Mesenchymal stem cell (in vitro differentiated cells and primary cell): Measurements from ENCODE around the gene MRPL4.

ENCODE experiments used
- DNase-seq: peaks from one replicate; pipeline ENCODE4 v3.0.0-alpha.2; 2013
- H2AFZ ChIP-seq: one replicate; pipeline ENCODE4 v1.6.1; 2013; ENCODE audit warnings: low read depth, mild to moderate bottlenecking, control low read depth, inconsistent platforms, low read length, moderate library complexity
- H2AK5ac ChIP-seq: 2 replicates; pipeline ENCODE4 v1.6.1; 2013; ENCODE audit warnings: low read length, moderate library complexity, mild to moderate bottlenecking, inconsistent platforms; ENCODE audit not compliant: severe bottlenecking
- H2BK120ac ChIP-seq: one replicate; pipeline ENCODE4 v1.6.1; 2013; ENCODE audit warnings: low read depth, mild to moderate bottlenecking, inconsistent platforms, low read length, moderate library complexity
- H2BK12ac ChIP-seq, 2 experiments: one replicate each; pipeline ENCODE4 v1.6.1; 2013; ENCODE audit warnings: inconsistent platforms in 2 of 2, low read length in 2 of 2, mild to moderate bottlenecking in 2 of 2, moderate library complexity in 2 of 2, control low read depth in 1 of 2
- H2BK15ac ChIP-seq: one replicate; pipeline ENCODE4 v1.6.1; 2013; ENCODE audit warnings: mild to moderate bottlenecking, low read depth, inconsistent platforms; ENCODE audit not compliant: poor library complexity, severe bottlenecking
- H2BK5ac ChIP-seq: 2 replicates; pipeline ENCODE4 v1.6.1; 2013; ENCODE audit warnings: low read depth, mild to moderate bottlenecking, low read length, control low read depth, inconsistent platforms; ENCODE audit not compliant: poor library complexity, severe bottlenecking
- H3K14ac ChIP-seq, 2 experiments: one replicate each; pipeline ENCODE4 v1.6.1; 2013; ENCODE audit warnings: inconsistent platforms in 2 of 2, low read length in 2 of 2, control low read depth in 1 of 2, mild to moderate bottlenecking in 1 of 2, moderate library complexity in 1 of 2
- H3K18ac ChIP-seq, 2 experiments: one replicate each; pipeline ENCODE4 v1.6.1; 2013; ENCODE audit warnings: inconsistent platforms in 2 of 2, low read length in 2 of 2, control low read depth in 1 of 2, low read depth in 1 of 2, mild to moderate bottlenecking in 1 of 2
- H3K23ac ChIP-seq, 2 experiments: one replicate each; pipeline ENCODE4 v1.6.1; 2013; ENCODE audit warnings: inconsistent platforms in 2 of 2, low read length in 2 of 2, mild to moderate bottlenecking in 2 of 2, moderate library complexity in 2 of 2, control low read depth in 1 of 2
- H3K27ac ChIP-seq: 2 replicates; pipeline ENCODE4 v1.5.1; 2013; ENCODE audit warnings: mild to moderate bottlenecking, moderate library complexity, low read length, control low read depth, inconsistent platforms; ENCODE audit not compliant: poor library complexity, severe bottlenecking
- H3K27me3 ChIP-seq, 2 experiments: 2 replicates each; pipeline versions ENCODE4 v1.6.1 to v1.7.0; 2013; ENCODE audit warnings: low read length in 2 of 2, mild to moderate bottlenecking in 2 of 2, moderate library complexity in 2 of 2, control low read depth in 1 of 2, inconsistent platforms in 1 of 2; ENCODE audit not compliant: control insufficient read depth in 1 of 2, insufficient read depth in 1 of 2
- H3K36me3 ChIP-seq, 2 experiments: 2 replicates each; pipeline versions ENCODE4 v1.6.1 to v1.7.0; 2013; ENCODE audit warnings: low read length in 2 of 2, control low read depth in 1 of 2, inconsistent platforms in 1 of 2, low read depth in 1 of 2, mild to moderate bottlenecking in 1 of 2; ENCODE audit not compliant: insufficient read depth in 2 of 2, control insufficient read depth in 1 of 2
- H3K4ac ChIP-seq, 2 experiments: one replicate each; pipeline ENCODE4 v1.6.1; 2013; ENCODE audit warnings: inconsistent platforms in 2 of 2, low read length in 2 of 2, mild to moderate bottlenecking in 2 of 2, moderate library complexity in 2 of 2, control low read depth in 1 of 2, low read depth in 1 of 2
- H3K4me1 ChIP-seq: 2 replicates; pipeline ENCODE4 v1.6.1; 2013; ENCODE audit warnings: low read depth, low read length, control low read depth; ENCODE audit not compliant: control insufficient read depth, insufficient read depth
- H3K4me2 ChIP-seq: 2 replicates; pipeline ENCODE4 v1.6.1; 2013; ENCODE audit warnings: low read length, mild to moderate bottlenecking, inconsistent platforms; ENCODE audit not compliant: poor library complexity, severe bottlenecking
- H3K4me3 ChIP-seq, 2 experiments: 2 replicates each; pipeline versions ENCODE4 v1.5.1 to v1.7.0; 2013; ENCODE audit warnings: low read length in 2 of 2, mild to moderate bottlenecking in 2 of 2, control low read depth in 1 of 2, low read depth in 1 of 2; ENCODE audit not compliant: insufficient read depth in 1 of 2
- H3K79me1 ChIP-seq: replicated peaks from 2 replicates; pipeline ENCODE4 v1.6.1; 2013; ENCODE audit warnings: mild to moderate bottlenecking, control low read depth, low read length, inconsistent platforms; ENCODE audit not compliant: poor library complexity, severe bottlenecking
- H3K9ac ChIP-seq: 2 replicates; pipeline ENCODE4 v1.7.0; 2013; ENCODE audit warnings: mild to moderate bottlenecking, low read length, moderate library complexity
- H3K9me3 ChIP-seq: 2 replicates; pipeline ENCODE4 v1.7.0; 2013; ENCODE audit warnings: mild to moderate bottlenecking, low read length; ENCODE audit not compliant: control insufficient read depth
- H4K8ac ChIP-seq: one replicate; pipeline ENCODE4 v1.6.1; 2013; ENCODE audit warnings: inconsistent platforms, mild to moderate bottlenecking, low read length, moderate library complexity
- H4K91ac ChIP-seq: one replicate; pipeline ENCODE4 v1.6.1; 2013; ENCODE audit warnings: mild to moderate bottlenecking, low read length, inconsistent platforms
- WGBS: methylation state at CpG from one replicate; pipeline ENCODE4 v1.1.7; 2013; ENCODE audit warnings: mixed read lengths; 5-methylcytosine and 5-hydroxymethylcytosine counted together

MRPL4 gene

DNA sequence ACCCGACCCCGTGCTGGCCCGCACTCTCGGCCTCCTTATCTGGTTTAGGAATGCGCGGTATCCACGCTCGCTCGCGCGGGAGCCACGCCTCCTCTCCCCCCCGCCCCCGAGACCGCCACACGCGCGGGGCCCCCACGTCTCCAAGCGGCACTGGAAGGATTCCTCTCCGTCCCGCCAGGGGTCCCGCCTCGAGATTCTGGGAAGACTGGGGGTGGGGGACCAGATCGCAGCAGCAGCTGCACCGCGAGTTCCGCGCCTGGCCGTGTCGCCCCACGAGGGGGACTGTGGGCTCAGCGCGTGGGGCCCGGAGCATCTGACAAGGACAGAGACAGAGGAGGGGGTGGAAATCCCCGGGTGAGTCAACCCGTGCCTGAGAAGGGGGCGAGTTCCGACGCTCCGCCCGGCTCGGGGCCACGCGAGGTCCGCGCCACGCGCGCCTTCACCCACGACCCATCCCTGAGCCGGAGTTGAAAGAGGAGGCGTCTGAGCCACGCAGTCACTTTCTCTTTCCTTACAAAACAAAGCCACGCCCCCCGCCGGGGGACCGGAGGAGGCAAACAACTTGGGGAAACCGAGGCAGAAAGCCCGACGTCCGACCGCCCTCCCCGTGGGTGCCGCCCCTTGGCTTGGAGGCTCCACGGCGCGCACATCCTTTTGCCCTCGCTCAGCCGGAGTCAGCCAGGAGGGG lies 21.7 kb upstream of the MRPL4 start:
- Histone ChIP-seq H3K14ac (peak overlapping the region in 1 of 2 experiments; percentile 97), H3K27ac (no peak overlapping the region), H4K8ac (peak overlapping the region; percentile 52), H2AFZ (peak overlapping the region; percentile 93), H3K27me3 (no peaks in the 10 kb centered on the region), H3K9me3 (no peaks in the 10 kb centered on the region), H3K9ac (peak overlapping the region; percentile 94), H3K4me1 (peaks cover 13% of the 10 kb centered on the region), H3K79me1 (peaks cover 12% of the 10 kb centered on the region), H2BK15ac (peak overlapping the region; percentile 96), H3K18ac (peak overlapping the region; percentile 93 to 99), H3K4me2 (peak overlapping the region; percentile 86), H2BK12ac (peak overlapping the region; percentile 62 to 73), H3K4ac (peak overlapping the region; percentile 71 to 84), H3K23ac (peak overlapping the region in 1 of 2 experiments; percentile 66), H3K4me3 (peak overlapping the region; percentile 85 to 93), H3K36me3 (no peaks in the 10 kb centered on the region), H4K91ac (peak overlapping the region; percentile 81), H2BK5ac (no peak overlapping the region), H2AK5ac (no peak overlapping the region), H2BK120ac (peak overlapping the region; percentile 87)
- peak; percentile 56 for DNase-seq
- 2% methylated on average over 45 of the region's 70 CpGs for WGBS

DNA sequence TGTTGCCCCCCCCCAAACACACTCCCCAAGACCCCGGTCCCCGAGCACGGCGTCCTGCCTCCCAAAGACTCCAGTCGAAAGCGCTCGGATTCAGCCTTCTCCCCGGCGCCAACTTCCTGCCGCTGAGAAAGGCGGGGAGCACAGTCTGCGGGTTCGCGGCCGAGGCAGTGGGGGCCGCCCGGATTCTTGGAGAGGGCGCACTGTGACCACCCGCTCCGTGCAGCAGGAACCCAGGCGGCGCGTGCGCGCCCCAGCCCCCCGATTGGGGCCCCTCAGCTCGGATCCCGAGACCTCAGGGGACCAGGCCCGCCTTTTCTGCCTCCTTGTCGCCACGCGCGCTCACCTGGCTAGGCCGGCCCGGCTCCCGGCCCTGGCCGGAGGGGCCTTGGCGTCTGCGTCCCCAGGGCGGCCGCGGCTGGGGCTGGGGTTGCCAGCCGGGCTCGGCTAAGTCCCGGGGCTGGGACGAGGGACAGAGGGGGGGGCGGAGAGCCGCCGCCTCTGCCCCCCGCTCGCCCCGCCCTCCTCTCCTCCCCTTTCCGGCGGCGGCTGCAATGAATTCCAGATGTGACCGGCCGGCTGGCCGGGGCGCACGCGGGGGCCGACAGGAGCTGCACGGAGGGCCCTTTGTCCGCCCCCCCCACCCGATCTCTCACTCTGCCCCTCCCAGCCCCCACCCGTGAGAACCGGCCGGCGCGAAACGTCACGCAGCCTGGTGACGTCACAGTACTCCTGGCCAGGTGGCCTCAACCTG lies 21.0 kb upstream of the MRPL4 start, which contains the start of gene S1PR2:
Gene S1PR2 (minus strand): TSS at position 471 of the 751 bp plus-strand sequence. CDS start 6,426 bp downstream, outside the sequence.
- peak within 1 kb of the TSS; percentile 67 for H4K8ac ChIP-seq
- no peak within 1 kb of the TSS for H2BK5ac ChIP-seq
- H3K18ac ChIP-seq, result peak within 1 kb of the TSS; percentile 93 to 99
- peak within 1 kb of the TSS; percentile 94 for H3K9ac ChIP-seq
- peak within 1 kb of the TSS; percentile 71 to 84 for H3K4ac ChIP-seq
- peak within 1 kb of the TSS; percentile 91 for H4K91ac ChIP-seq
- peak within 1 kb of the TSS; percentile 96 for H2BK15ac ChIP-seq
- H2BK12ac ChIP-seq, result peak within 1 kb of the TSS; percentile 62 to 90
- peaks cover 13% of the 10 kb centered on the region for H3K4me1 ChIP-seq
- H2AK5ac ChIP-seq, result no peak within 1 kb of the TSS
- peak within 1 kb of the TSS; percentile 93 for H2AFZ ChIP-seq
- H3K9me3 ChIP-seq, result no peaks in the 10 kb centered on the region
- no peak within 1 kb of the TSS for H3K27ac ChIP-seq
- peaks cover 12% of the 10 kb centered on the region for H3K79me1 ChIP-seq
- peak; percentile 80 for DNase-seq
- no peaks in the 10 kb centered on the region for H3K27me3 ChIP-seq
- H3K23ac ChIP-seq, result peak within 1 kb of the TSS; percentile 53 to 66
- WGBS, result under 1% methylated on average over 52 of the region's 73 CpGs
- H3K14ac ChIP-seq, result peak within 1 kb of the TSS; percentile 26 to 97
- peak within 1 kb of the TSS; percentile 86 for H3K4me2 ChIP-seq
- H3K4me3 ChIP-seq, result peak within 1 kb of the TSS; percentile 85 to 93
- peak within 1 kb of the TSS; percentile 97 for H2BK120ac ChIP-seq
- H3K36me3 ChIP-seq, result no peaks in the 10 kb centered on the region

DNA sequence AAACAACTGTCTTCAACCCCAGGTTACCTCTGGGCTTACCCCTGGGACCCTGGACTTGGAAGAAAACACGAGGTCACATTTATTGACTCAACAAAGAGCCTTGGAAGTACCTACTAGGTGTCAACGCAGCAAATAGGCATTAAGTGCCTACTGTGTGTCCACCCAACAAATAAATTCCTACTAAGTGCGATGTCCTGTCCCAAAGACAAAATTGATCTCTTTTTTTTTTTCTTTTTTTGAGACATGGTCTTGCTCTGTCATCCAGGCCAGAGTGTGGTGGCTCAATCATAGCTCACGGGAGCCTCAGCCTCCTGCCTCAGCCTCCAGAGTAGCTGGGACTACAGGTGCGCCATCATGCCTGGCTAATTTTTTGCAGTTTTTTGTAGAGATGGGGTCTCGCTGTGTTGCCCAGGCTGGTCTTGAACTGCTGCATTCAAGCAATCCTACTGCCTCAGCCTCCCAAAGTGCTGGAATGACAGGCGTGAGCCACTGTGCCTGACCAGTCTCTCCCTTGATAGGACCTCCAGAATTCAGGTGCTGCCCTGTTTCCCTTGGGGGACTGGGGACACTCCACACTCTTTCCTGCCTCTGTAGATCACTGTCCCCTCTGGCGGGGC lies 20.3 kb upstream of the MRPL4 start:
- H4K8ac ChIP-seq, result peak overlapping the region; percentile 67
- no peak overlapping the region for H2AK5ac ChIP-seq
- H3K79me1 ChIP-seq, result peaks cover 12% of the 10 kb centered on the region
- H3K4me1 ChIP-seq, result peaks cover 17% of the 10 kb centered on the region
- H3K27me3 ChIP-seq, result no peaks in the 10 kb centered on the region
- peak overlapping the region; percentile 51 to 85 for H3K4me3 ChIP-seq
- no peak for DNase-seq
- H2BK12ac ChIP-seq, result peak overlapping the region; percentile 28 to 88
- WGBS, result 78% methylated on average over 8 of the region's 8 CpGs
- no peaks in the 10 kb centered on the region for H3K9me3 ChIP-seq
- no peak overlapping the region for H3K23ac ChIP-seq
- H2AFZ ChIP-seq, result no peak overlapping the region
- H2BK5ac ChIP-seq, result no peak overlapping the region
- H2BK15ac ChIP-seq, result peak overlapping the region; percentile 79
- H4K91ac ChIP-seq, result peak overlapping the region; percentile 78
- peak overlapping the region; percentile 86 for H3K4me2 ChIP-seq
- H3K27ac ChIP-seq, result no peak overlapping the region
- H3K4ac ChIP-seq, result no peak overlapping the region
- no peak overlapping the region for H3K14ac ChIP-seq
- no peak overlapping the region for H2BK120ac ChIP-seq
- peak overlapping the region; percentile 48 to 79 for H3K18ac ChIP-seq
- H3K36me3 ChIP-seq, result no peaks in the 10 kb centered on the region
- peak overlapping the region; percentile 70 for H3K9ac ChIP-seq

DNA sequence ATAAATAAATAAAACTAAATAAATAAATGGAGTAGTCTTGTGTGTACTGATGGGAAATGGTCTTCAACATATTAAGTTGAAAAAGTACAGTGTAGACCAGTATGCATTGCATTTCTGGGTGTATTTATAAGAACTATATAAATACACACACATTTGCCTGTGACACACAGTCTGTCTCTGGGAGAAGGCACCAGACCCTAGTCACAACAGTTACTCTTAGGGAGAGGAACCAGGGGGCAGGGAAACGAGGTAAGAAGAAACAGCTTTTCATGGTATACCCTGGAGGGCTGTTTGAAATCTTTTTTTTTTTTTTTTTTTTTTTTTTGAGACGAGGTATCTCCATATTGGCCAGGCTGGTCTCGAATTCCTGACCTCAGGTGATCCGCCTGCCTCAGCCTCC lies 18.1 kb upstream of the MRPL4 start:
- no peak overlapping the region for H3K27ac ChIP-seq

More for the DNA sequence above, 18.1 kb upstream of the MRPL4 start:
- DNase-seq, result no peak
- no peak overlapping the region for H2AFZ ChIP-seq
- H3K9me3 ChIP-seq, result no peaks in the 10 kb centered on the region
- H2BK120ac ChIP-seq, result no peak overlapping the region
- no peak overlapping the region for H4K91ac ChIP-seq
- peaks cover 17% of the 10 kb centered on the region for H3K4me1 ChIP-seq
- H2BK5ac ChIP-seq, result no peak overlapping the region
- WGBS, result 78% methylated on average over 3 of the region's 4 CpGs
- no peak overlapping the region for H2BK12ac ChIP-seq
- H3K4ac ChIP-seq, result no peak overlapping the region
- no peak overlapping the region for H3K4me2 ChIP-seq
- H2AK5ac ChIP-seq, result no peak overlapping the region
- H3K27me3 ChIP-seq, result no peaks in the 10 kb centered on the region
- H3K36me3 ChIP-seq, result peaks cover 0 to 5% of the 10 kb centered on the region in 2 experiments
- no peak overlapping the region for H3K23ac ChIP-seq
- no peak overlapping the region for H2BK15ac ChIP-seq
- H3K18ac ChIP-seq, result no peak overlapping the region
- H3K4me3 ChIP-seq, result no peak overlapping the region
- peaks cover 7% of the 10 kb centered on the region for H3K79me1 ChIP-seq
- no peak overlapping the region for H4K8ac ChIP-seq
- H3K9ac ChIP-seq, result no peak overlapping the region
- H3K14ac ChIP-seq, result no peak overlapping the region
